Measurements from ENCODE around the gene MCRS1. TPM values are rescaled to one million over a fixed set of nuclear protein-coding genes. Genes with fewer than 3 reads are reported as not detected.
"Not testable (repeated sequence)": the region's sequence is repeated elsewhere in the genome, so short reads cannot be mapped to it uniquely, and the experiment has no call there.

The MCRS1 gene
- total RNA-seq, 3 donors from 2014 or later: 51.6 to 66.7 (median 55.9) TPM

GRCh38 chr12:49515266-49515665 is 52.7 kb downstream of the MCRS1 start:
- ATAC-seq: no peak

GRCh38 chr12:49512546-49512945 is 55.4 kb downstream of the MCRS1 start:
- Histone ChIP-seq H3K4me1 (ENCODE audit: low read depth) (no peaks in the 10 kb centered on the region), H3K9me3 (no peaks in the 10 kb centered on the region), H3K4me3 (no peak overlapping the region), H3K36me3 (ENCODE audit: low read depth) (no peaks in the 10 kb centered on the region)
- TF ChIP-seq CTCF (IDR thresholded peaks at IDR 0.05): no peak
- DNase-seq: no peak
- intact Hi-C loops (cut with DNase I, micrococcal nuclease): loop anchor here in 1 of 2 donors (10.0 kb wide), 1 partner anchor 158 kb away; no protein-coding TSS in a partner anchor
- no peak for ATAC-seq

More at GRCh38 chr12:49515266-49515665, 52.7 kb downstream of the MCRS1 start:
- Histone ChIP-seq H3K9me3 (no peaks in the 10 kb centered on the region), H3K4me3 (no peak overlapping the region), H3K36me3 (ENCODE audit: low read depth) (no peaks in the 10 kb centered on the region), H3K4me1 (ENCODE audit: low read depth) (no peaks in the 10 kb centered on the region)
- intact Hi-C loops (cut with DNase I, micrococcal nuclease): loop anchor here (2.0 to 10.0 kb wide), 2 partner anchors 156 to 160 kb away; no protein-coding TSS in a partner anchor
- no peak for TF ChIP-seq CTCF (IDR thresholded peaks at IDR 0.05)
- DNase-seq: no peak

GRCh38 chr12:49511410-49511809 is 56.5 kb downstream of the MCRS1 start:
- no peaks in the 10 kb centered on the region for H3K9me3 ChIP-seq
- no peaks in the 10 kb centered on the region for H3K36me3 ChIP-seq (ENCODE audit: low read depth)
- H3K4me3 ChIP-seq: no peak overlapping the region
- no peaks in the 10 kb centered on the region for H3K4me1 ChIP-seq (ENCODE audit: low read depth)
- ATAC-seq (no peak), DNase-seq (no peak)
- intact Hi-C loops (cut with DNase I, micrococcal nuclease): loop anchor here in 1 of 2 donors (10.0 kb wide), 1 partner anchor 157 kb away; no protein-coding TSS in a partner anchor
- TF ChIP-seq CTCF (IDR thresholded peaks at IDR 0.05): no peak

DNA sequence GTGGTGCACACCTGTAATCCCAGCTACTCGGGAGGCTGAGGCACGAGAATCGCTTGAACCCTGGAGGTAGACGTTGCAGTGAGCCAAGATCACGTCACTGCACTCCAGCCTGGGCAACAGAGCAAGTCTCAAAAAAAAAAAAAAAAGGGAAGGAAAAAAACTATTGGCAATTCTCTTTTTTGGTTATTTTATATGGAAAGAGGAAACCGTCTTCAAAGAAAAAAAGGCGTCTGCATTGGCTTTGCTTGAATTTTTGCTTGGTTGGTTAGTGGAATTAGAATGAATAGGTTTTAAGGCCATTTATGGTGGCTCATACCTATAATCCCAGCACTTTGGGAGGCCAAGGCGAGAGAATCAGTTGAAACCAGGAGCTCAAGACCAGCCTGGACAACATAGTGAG is 58.3 kb downstream of the MCRS1 start:
- H3K36me3 ChIP-seq (ENCODE audit: low read depth); H3K4me1 ChIP-seq (ENCODE audit: low read depth); H3K4me3 ChIP-seq; ATAC-seq; H3K9me3 ChIP-seq; DNase-seq: not testable (repeated sequence)
- intact Hi-C loops (cut with DNase I, micrococcal nuclease): loop anchor here in 1 of 2 donors (10.0 kb wide), 1 partner anchor 155 kb away; no protein-coding TSS in a partner anchor

Other genes starting within 250 kb of the MCRS1 start
- 10 to 100 TPM in 1 of 3 donors, 1 to 10 TPM in 2; 4.4 to 18.8 (median 5.8) TPM for gene TROAP, start 244.9 kb downstream of the MCRS1 start, total RNA-seq
- not detected for gene C1QL4, start 231.0 kb downstream of the MCRS1 start, total RNA-seq
- 10 to 100 TPM in 2 of 3 donors, 1 to 10 TPM in 1; 6.7 to 45.7 (median 37.0) TPM for gene DNAJC22, start 221.3 kb downstream of the MCRS1 start, total RNA-seq
- 10 to 100 TPM; 15.0 to 19.8 (median 18.3) TPM for gene SPATS2, start 200.7 kb downstream of the MCRS1 start, total RNA-seq
- gene KCNH3, start 29.1 kb downstream of the MCRS1 start, total RNA-seq: under 1 TPM in 2 of 3 donors, not detected in 1; 0.13 to 0.19 TPM
- under 1 TPM; 0.35 to 0.63 (median 0.39) TPM for gene FAM186B, start 37.5 kb upstream of the MCRS1 start, total RNA-seq
- gene PRPF40B, start 55.4 kb upstream of the MCRS1 start, total RNA-seq: 10 to 100 TPM; 11.5 to 27.2 (median 12.7) TPM
- gene FMNL3, start 139.3 kb upstream of the MCRS1 start, total RNA-seq: 10 to 100 TPM in 1 of 3 donors, 1 to 10 TPM in 2; 4.2 to 13.4 (median 7.1) TPM
- gene TMBIM6, start 173.4 kb upstream of the MCRS1 start, total RNA-seq: 100 to 1,000 TPM; 614 to 954 (median 773) TPM